Measurements from ENCODE around the gene PHACTR1.

Gene PHACTR1

GRCh38 chr6:12896208-12896733 lies 179.7 kb downstream of the PHACTR1 start:
- Histone ChIP-seq H3K9me2 (ENCODE audit: low read depth, low read length) (no peaks in the 10 kb centered on the region), H2AFZ (ENCODE audit: low read length) (no peak overlapping the region), H3K36me3 (ENCODE audit: insufficient read depth, low read length) (no peaks in the 10 kb centered on the region), H3K9ac (ENCODE audit: low read length) (no peak overlapping the region), H3K9me3 (ENCODE audit: low read length) (no peaks in the 10 kb centered on the region; the same call in 1 of the 2 replicates), H3K4me2 (ENCODE audit: low read length) (no peak overlapping the region), H4K20me1 (ENCODE audit: insufficient read depth, low read length) (no peaks in the 10 kb centered on the region), H3K4me3 (ENCODE audit: low read depth, low read length, poor library complexity, severe bottlenecking) (no peak overlapping the region), H3K4me1 (ENCODE audit: insufficient read depth, low read length, severe bottlenecking) (no peaks in the 10 kb centered on the region), H3K27ac (ENCODE audit: low read depth, low read length, poor library complexity, severe bottlenecking) (no peak overlapping the region), H3F3A (ENCODE audit: insufficient read depth, low read length) (no peaks in the 10 kb centered on the region), H3K79me2 (ENCODE audit: insufficient read depth, low read length) (no peaks in the 10 kb centered on the region), H3K27me3 (ENCODE audit: insufficient read depth, low read length) (no peaks in the 10 kb centered on the region)
- TF ChIP-seq CTCF (IDR thresholded peaks at IDR 0.05; ENCODE audit: low read length) = no peak

- no peak overlapping the region for H3K4me3 ChIP-seq (ENCODE audit: low read depth, low read length, poor library complexity, severe bottlenecking)
- H2AFZ ChIP-seq (ENCODE audit: low read length) = no peak overlapping the region
- no peaks in the 10 kb centered on the region for H3K79me2 ChIP-seq (ENCODE audit: insufficient read depth, low read length)
- no peaks in the 10 kb centered on the region for H3K9me2 ChIP-seq (ENCODE audit: low read depth, low read length)
- no peaks in the 10 kb centered on the region for H3K4me1 ChIP-seq (ENCODE audit: insufficient read depth, low read length, severe bottlenecking)
- no peaks in the 10 kb centered on the region for H3K36me3 ChIP-seq (ENCODE audit: insufficient read depth, low read length)
- H3K9me3 ChIP-seq (ENCODE audit: low read length) = no peaks in the 10 kb centered on the region
- H4K20me1 ChIP-seq (ENCODE audit: insufficient read depth, low read length) = no peaks in the 10 kb centered on the region
- TF ChIP-seq EZH2 (IDR thresholded peaks at IDR 0.05; ENCODE audit: borderline replicate concordance, low read length) (no peak), CTCF (IDR thresholded peaks at IDR 0.05; ENCODE audit: low read length) (no peak)
- no peaks in the 10 kb centered on the region for H3F3A ChIP-seq (ENCODE audit: insufficient read depth, low read length)
- H3K9ac ChIP-seq (ENCODE audit: low read length) = no peak overlapping the region
- no peaks in the 10 kb centered on the region for H3K27me3 ChIP-seq (ENCODE audit: insufficient read depth, low read length)
- H3K27ac ChIP-seq (ENCODE audit: low read depth, low read length, poor library complexity, severe bottlenecking) = no peak overlapping the region
- no peak overlapping the region for H3K4me2 ChIP-seq (ENCODE audit: low read length)
Observed at GRCh38 chr6:12898603-12899002, 182.0 kb downstream of the PHACTR1 start.

- Histone ChIP-seq H3K27ac (ENCODE audit: low read depth, low read length, poor library complexity, severe bottlenecking) (no peak overlapping the region), H3K4me3 (ENCODE audit: low read depth, low read length, poor library complexity, severe bottlenecking) (no peak overlapping the region), H3K9ac (ENCODE audit: low read length) (no peak overlapping the region), H3K4me1 (ENCODE audit: insufficient read depth, low read length, severe bottlenecking) (no peaks in the 10 kb centered on the region), H4K20me1 (ENCODE audit: insufficient read depth, low read length) (no peaks in the 10 kb centered on the region), H2AFZ (ENCODE audit: low read length) (no peak overlapping the region), H3F3A (ENCODE audit: insufficient read depth, low read length) (no peaks in the 10 kb centered on the region), H3K9me3 (ENCODE audit: low read length) (no peaks in the 10 kb centered on the region), H3K4me2 (ENCODE audit: low read length) (no peak overlapping the region), H3K79me2 (ENCODE audit: insufficient read depth, low read length) (no peaks in the 10 kb centered on the region), H3K9me2 (ENCODE audit: low read depth, low read length) (no peaks in the 10 kb centered on the region), H3K27me3 (ENCODE audit: insufficient read depth, low read length) (no peaks in the 10 kb centered on the region), H3K36me3 (ENCODE audit: insufficient read depth, low read length) (no peaks in the 10 kb centered on the region)
- TF ChIP-seq EZH2 (IDR thresholded peaks at IDR 0.05; ENCODE audit: borderline replicate concordance, low read length) (no peak), CTCF (IDR thresholded peaks at IDR 0.05; ENCODE audit: low read length) (no peak)
Observed at GRCh38 chr6:12899046-12899833, 182.7 kb downstream of the PHACTR1 start.

Data from OCI-LY1 (cell line).